Sigmoid colon (tissue), 4 donors: ENCODE measurements around the gene DLL4.
A peak's percentile ranks its signal among the peaks of the same experiment; 100 is the strongest.

Experiments used
- POLR2A ChIP-seq, 2 donors: fragments of 450-650 bp; IDR thresholded peaks; one replicate each; pipeline ENCODE4 v1.6.1; 2016; ENCODE audit warnings: antibody characterized with exemption in 2 of 2, mild to moderate bottlenecking in 2 of 2, moderate library complexity in 2 of 2
- POLR2AphosphoS5 ChIP-seq, 4 donors: sonication (generic); formaldehyde crosslinking; IDR thresholded peaks; one replicate each; pipeline ENCODE4 v1.6.1; 2017; ENCODE audit warnings: antibody characterized with exemption in 4 of 4
- TF ChIP-seq, protein P1 (sequence below), 4 experiments: fragments of 450-650 bp in 3 of 4; fragments of 200-600 bp in 1 of 4; IDR thresholded peaks; one replicate each; pipeline ENCODE4 v1.5.1; 2016 to 2019; ENCODE audit warnings: antibody characterized with exemption in 4 of 4, mild to moderate bottlenecking in 3 of 4, moderate library complexity in 2 of 4

- no peak for TF ChIP-seq POLR2A (IDR thresholded peaks at IDR 0.05)
- TF ChIP-seq, protein P1, sequence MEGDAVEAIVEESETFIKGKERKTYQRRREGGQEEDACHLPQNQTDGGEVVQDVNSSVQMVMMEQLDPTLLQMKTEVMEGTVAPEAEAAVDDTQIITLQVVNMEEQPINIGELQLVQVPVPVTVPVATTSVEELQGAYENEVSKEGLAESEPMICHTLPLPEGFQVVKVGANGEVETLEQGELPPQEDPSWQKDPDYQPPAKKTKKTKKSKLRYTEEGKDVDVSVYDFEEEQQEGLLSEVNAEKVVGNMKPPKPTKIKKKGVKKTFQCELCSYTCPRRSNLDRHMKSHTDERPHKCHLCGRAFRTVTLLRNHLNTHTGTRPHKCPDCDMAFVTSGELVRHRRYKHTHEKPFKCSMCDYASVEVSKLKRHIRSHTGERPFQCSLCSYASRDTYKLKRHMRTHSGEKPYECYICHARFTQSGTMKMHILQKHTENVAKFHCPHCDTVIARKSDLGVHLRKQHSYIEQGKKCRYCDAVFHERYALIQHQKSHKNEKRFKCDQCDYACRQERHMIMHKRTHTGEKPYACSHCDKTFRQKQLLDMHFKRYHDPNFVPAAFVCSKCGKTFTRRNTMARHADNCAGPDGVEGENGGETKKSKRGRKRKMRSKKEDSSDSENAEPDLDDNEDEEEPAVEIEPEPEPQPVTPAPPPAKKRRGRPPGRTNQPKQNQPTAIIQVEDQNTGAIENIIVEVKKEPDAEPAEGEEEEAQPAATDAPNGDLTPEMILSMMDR (IDR thresholded peaks at IDR 0.05), result no peak
- peak in 2 of 4 donors; percentile 55 to 58 for TF ChIP-seq POLR2AphosphoS5 (IDR thresholded peaks at IDR 0.05)
Measured at GRCh38 chr15:40956541-40956982, 27.4 kb downstream of the DLL4 start.
